Measurements from ENCODE around the gene LASP1NB.
A peak's percentile ranks its signal among the peaks of the same experiment; 100 is the strongest.

LASP1NB gene

GRCh38 chr17:38925263-38925995, at the start of gene LASP1NB:
Gene LASP1NB (plus strand): TSS chr17:38925614.
- peak in 1 of 2 donors; percentile 44 for DNase-seq

GRCh38 chr17:38877130-38877851, 48.1 kb upstream of the LASP1NB start:
- no peak for DNase-seq

GRCh38 chr17:38879878-38880665, 45.3 kb upstream of the LASP1NB start:
- no peak for DNase-seq

GRCh38 chr17:38881600-38882191, 43.7 kb upstream of the LASP1NB start:
- peak; percentile 47 to 53 for DNase-seq

GRCh38 chr17:38882870-38883269, 42.5 kb upstream of the LASP1NB start:
- DNase-seq = no peak

GRCh38 chr17:38883592-38884526, 41.6 kb upstream of the LASP1NB start:
- DNase-seq = no peak

- no peak for DNase-seq
These were observed 40.2 kb upstream of the LASP1NB start for GRCh38 chr17:38885044-38885727.

- no peak for DNase-seq
These were observed 39.4 kb upstream of the LASP1NB start for GRCh38 chr17:38885728-38886642.

GRCh38 chr17:38886643-38887010, 38.8 kb upstream of the LASP1NB start:
- no peak for DNase-seq

GRCh38 chr17:38888842-38889241, 36.6 kb upstream of the LASP1NB start:
- DNase-seq = no peak

- no peak for DNase-seq
These were observed 35.5 kb upstream of the LASP1NB start for GRCh38 chr17:38889745-38890409.

GRCh38 chr17:38890410-38890746, 35.0 kb upstream of the LASP1NB start:
- DNase-seq = no peak

GRCh38 chr17:38891441-38891840, 34.0 kb upstream of the LASP1NB start:
- DNase-seq = no peak

GRCh38 chr17:38892083-38892482, 33.3 kb upstream of the LASP1NB start:
- no peak for DNase-seq

GRCh38 chr17:38892620-38893019, 32.8 kb upstream of the LASP1NB start:
- no peak for DNase-seq

GRCh38 chr17:38893113-38893512, 32.3 kb upstream of the LASP1NB start:
- DNase-seq = no peak

GRCh38 chr17:38893607-38894006, 31.8 kb upstream of the LASP1NB start:
- DNase-seq = peak in 1 of 2 donors; percentile 41

- no peak for DNase-seq
These were observed 31.1 kb upstream of the LASP1NB start for GRCh38 chr17:38894276-38894675.

GRCh38 chr17:38896346-38896954, 29.0 kb upstream of the LASP1NB start:
- DNase-seq = no peak
